Epithelial cell of esophagus (primary cell): ENCODE data around the gene RAB3IL1.

Experiments used
- DNase-seq: peaks from one replicate; pipeline ENCODE4 v3.0.0; 2010; ENCODE audit warnings: low read depth
- H3K4me3 ChIP-seq: 2 replicates; pipeline ENCODE4 v1.5.1; 2011; ENCODE audit warnings: mild to moderate bottlenecking, low read length, control low read depth
- CTCF ChIP-seq: IDR thresholded peaks from 2 replicates; pipeline ENCODE4 v1.5.1; 2011; ENCODE audit warnings: low read depth, mild to moderate bottlenecking, low read length, control low read depth, inconsistent platforms; ENCODE audit not compliant: insufficient read depth; ENCODE audit errors: missing control alignments

Gene RAB3IL1

GRCh38 chr11:61866958-61867343 is 50.4 kb downstream of the RAB3IL1 start:
- no peak for DNase-seq
- H3K4me3 ChIP-seq = no peak overlapping the region
- no peak for TF ChIP-seq CTCF

GRCh38 chr11:61866231-61866957 is 51.0 kb downstream of the RAB3IL1 start:
- DNase-seq = peak; percentile 45
- no peak for TF ChIP-seq CTCF

DNA sequence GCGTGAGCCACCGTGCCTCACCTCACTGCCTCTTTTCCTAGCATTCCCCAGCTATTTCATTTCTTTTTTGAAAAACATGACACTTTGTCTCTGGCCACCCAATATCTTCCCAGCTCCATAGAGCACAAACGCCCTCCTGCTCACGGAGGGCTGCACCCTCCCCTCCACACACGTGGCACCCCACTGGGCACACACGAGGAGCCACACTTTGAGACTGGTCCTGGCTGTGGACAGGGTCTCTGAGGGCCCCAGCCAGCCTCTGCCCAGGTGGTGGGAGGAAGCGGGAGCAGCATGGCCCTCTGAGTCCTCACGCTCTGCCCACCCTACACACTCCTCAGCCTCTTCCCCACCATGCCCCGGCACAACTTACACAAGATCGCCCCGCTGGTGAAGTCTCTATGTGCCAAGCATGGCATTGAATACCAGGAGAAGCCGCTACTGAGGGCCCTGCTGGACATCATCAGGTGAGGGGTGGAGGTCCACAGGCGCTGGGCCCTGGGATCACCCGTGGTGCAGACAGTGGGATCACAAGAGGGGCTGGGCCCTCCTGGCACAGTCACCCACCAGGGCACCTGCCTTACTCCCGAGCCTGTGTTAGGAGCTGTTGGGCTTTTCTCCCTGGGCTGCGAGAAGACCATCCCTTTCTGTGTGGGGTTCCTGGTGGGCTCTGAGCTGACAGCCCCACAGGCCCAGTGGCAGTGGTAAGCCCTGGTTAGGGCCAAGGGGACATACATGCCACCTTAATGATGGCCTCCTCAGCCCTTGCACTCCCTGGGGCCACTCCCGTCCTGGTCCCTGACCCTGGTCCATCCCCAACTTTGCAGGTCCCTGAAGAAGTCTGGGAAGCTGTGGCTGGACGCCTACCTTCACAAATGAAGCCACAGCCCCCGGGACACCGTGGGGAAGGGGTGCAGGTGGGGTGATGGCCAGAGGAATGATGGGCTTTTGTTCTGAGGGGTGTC is 52.3 kb downstream of the RAB3IL1 start:
- no peak overlapping the region for H3K4me3 ChIP-seq
- no peak for DNase-seq
- no peak for TF ChIP-seq CTCF

More at GRCh38 chr11:61866231-61866957, 51.0 kb downstream of the RAB3IL1 start:
- H3K4me3 ChIP-seq = no peak overlapping the region

DNA sequence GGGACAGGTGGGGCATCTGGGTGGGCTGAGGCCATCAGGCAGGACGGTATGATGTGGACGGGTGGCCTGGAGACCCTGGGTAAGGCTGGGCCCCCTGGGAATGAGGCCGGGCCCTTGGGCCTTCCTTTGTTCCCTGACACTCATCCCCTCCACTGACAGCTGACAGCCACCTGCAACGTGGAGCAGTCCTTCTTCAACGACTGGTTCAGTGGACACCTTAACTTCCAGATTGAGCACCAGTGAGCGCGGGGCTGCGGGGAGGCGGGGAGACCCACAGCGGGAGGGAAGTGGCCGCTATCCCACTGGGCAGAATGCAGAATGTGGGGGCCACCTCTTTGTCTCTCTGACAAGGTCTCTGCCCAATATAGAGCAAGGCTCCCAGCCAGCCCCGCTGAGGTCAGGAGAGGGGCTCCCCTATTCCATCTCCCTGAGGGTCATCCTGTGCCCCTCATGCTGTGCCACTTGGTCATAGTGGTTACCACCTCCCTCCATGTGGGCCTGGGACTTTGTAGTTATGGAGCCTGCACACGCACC is 53.8 kb downstream of the RAB3IL1 start:
- no peak overlapping the region for H3K4me3 ChIP-seq
- no peak for TF ChIP-seq CTCF
- DNase-seq = no peak

- DNase-seq = no peak
These were observed 54.4 kb downstream of the RAB3IL1 start for GRCh38 chr11:61862714-61863547.

More at GRCh38 chr11:61862714-61863547, 54.4 kb downstream of the RAB3IL1 start:
- no peak overlapping the region for H3K4me3 ChIP-seq
- TF ChIP-seq CTCF = no peak
